K562 (cell line): Measurements from ENCODE around the gene PHF14.

Experiments
- POLR2AphosphoS5 ChIP-seq: IDR thresholded peaks from 2 replicates; pipeline ENCODE4 v1.6.1; 2011; ENCODE audit warnings: mild to moderate bottlenecking, low read depth, low read length, moderate library complexity; ENCODE audit not compliant: control insufficient read depth, insufficient read depth
- XRCC4 ChIP-seq: IDR thresholded peaks from one replicate; pipeline ENCODE4 v1.6.1; 2011; ENCODE audit not compliant: insufficient read depth, insufficient read length; ENCODE audit errors: extremely low read depth
- TF ChIP-seq, protein P1 (sequence below), 2 experiments: IDR thresholded peaks; 2 replicates each; pipeline ENCODE4 v1.6.1; 2012; ENCODE audit warnings: improper control_type of control experiment in 2 of 2, low read depth in 2 of 2, low read length in 2 of 2, borderline replicate concordance in 1 of 2

DNA sequence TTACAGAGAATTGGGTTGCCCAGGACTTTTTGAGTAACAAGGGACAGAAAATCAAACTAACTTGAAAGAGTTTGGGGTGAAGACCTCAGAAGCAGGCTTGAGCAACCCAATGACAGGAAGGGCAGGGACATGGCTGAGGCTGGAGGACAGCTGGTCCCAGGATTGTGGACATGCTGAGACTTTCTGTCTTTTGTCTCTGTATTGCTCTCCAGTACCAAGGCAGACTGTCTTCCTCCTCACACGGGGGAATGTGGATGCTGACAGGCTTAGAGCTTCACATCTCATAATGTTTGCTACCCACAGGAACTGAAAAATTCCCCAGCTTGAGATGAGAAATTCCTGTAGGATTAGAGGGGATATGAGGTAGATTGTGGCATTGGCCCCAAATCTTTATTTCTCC is 229.6 kb downstream of the PHF14 start:
- TF ChIP-seq, protein P1, sequence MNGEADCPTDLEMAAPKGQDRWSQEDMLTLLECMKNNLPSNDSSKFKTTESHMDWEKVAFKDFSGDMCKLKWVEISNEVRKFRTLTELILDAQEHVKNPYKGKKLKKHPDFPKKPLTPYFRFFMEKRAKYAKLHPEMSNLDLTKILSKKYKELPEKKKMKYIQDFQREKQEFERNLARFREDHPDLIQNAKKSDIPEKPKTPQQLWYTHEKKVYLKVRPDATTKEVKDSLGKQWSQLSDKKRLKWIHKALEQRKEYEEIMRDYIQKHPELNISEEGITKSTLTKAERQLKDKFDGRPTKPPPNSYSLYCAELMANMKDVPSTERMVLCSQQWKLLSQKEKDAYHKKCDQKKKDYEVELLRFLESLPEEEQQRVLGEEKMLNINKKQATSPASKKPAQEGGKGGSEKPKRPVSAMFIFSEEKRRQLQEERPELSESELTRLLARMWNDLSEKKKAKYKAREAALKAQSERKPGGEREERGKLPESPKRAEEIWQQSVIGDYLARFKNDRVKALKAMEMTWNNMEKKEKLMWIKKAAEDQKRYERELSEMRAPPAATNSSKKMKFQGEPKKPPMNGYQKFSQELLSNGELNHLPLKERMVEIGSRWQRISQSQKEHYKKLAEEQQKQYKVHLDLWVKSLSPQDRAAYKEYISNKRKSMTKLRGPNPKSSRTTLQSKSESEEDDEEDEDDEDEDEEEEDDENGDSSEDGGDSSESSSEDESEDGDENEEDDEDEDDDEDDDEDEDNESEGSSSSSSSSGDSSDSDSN (IDR thresholded peaks at IDR 0.05; ENCODE audit: borderline replicate concordance in 1 of 2, low read depth in 2 of 2, low read length in 2 of 2), result no peak
- TF ChIP-seq POLR2AphosphoS5, result no peak
- no peak for TF ChIP-seq XRCC4
